NCI-H1417 treated with DMSO at 0.1 percent for 48 hours (cell line): ENCODE data around the gene TROAP.

ENCODE experiments used
- DNase-seq: peaks from one replicate; lab custom pipeline; 2025; lab: John Stamatoyannopoulos, UW

TROAP gene

DNA sequence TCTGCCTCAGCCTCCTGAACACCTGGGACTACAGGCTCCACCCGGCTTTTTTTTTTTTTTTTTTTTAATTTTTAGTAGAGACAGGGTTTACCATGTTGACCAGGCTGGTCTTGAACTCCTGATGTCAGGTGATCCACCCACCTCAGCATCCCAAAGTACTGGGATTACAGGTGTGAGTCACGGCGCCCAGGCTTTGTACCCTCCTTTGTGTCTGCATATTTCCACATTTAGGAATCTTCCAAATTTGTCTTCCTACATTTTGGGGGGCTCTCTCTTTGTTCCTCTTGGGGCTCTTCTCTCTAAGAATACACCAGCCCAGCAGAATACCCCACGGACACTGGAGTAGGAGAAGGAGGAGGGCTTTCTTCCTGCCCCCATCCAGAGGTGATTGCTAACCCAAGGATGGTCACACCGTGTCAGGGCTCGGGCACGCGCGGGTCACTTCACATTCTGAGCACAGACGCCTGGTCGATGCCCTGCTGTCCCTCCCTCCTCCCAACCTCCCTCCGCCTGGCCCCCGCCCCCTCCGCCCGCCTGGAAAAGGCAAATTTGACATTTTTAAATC lies 21.5 kb downstream of the TROAP start:
- DNase-seq = no peak

- DNase-seq = no peak
Measured at GRCh38 chr12:49345051-49345824, 22.2 kb downstream of the TROAP start.

- DNase-seq = no peak
Measured at GRCh38 chr12:49345825-49346658, 23.0 kb downstream of the TROAP start.

DNA sequence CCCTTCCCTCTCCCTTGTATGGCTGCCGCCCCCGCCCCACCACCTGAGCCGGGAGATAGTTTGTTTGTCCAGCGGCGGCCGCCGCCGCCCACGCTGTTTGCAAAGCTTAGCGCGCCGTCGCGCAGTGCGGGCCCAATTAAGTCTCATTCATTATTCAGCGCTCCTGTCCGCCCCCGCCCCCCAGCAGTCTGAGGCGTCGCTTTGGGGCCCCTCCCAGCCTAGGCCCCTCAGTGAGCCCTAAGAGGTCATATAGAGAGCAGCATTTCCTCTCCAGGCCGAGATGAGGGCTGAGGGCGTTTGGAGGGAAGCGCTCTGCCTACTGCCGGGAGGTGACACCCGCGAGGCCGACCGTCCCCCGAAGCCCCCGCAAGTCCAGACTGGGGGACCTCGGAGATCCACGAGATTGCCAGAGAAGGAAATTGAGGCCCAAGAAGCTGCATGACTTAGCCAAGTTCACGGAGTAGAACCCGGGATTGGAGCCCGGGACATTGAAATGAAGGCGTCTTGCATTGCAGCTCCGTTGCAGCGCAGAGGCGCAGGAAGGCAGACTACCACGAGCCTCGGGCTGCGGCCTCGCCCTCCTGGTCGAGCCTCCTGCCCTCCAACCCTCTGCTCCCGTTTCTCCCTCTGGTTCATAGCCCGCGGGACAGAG lies 23.7 kb downstream of the TROAP start, which contains the start of gene DNAJC22:
DNAJC22 (plus strand) TSS at position 230 of the 652 bp plus-strand sequence. CDS start 1,985 bp downstream, outside the sequence.
- DNase-seq = no peak

DNA sequence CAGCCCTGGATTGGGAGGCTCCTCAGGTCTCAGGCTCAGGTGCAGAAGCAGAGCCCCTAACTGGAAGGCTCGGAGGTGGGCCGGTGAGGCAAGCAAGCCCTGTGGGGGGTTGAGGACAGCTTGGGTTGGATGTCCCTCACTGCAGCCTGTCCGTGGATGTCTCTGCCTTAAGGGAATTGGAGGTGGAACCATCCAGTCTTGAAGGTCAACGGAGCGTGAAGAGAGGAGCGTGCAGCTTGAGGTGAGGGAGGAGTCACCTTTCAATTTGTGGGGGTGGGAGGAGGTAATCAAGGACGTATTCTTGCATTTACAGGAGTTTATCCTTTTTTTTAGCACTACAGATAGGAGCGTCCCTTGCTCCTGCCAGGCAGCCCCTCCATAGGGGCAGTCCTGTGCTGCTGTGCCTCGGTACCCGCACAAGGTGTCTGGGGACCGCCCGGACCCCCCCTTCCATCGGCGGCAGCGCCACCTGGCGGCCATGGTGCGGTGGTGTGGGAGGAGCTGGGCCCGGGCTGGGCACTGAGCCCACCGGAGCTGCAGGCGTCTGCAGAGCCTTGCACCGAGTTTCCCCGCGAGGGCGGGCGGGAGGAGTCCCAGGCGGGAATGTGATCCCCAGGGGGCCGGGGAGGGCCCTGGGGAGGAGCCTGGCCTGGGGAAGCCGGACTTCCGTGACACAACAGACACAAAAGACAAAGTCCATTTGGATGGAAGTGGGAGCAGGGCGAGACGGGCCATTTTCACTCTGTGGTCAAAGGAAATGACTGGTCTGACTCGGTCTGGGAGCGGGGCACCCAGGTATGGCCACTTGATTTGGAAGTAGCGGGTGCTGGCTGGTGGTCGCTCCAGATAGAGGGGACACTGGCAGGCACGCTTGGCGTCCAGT lies 24.5 kb downstream of the TROAP start:
- no peak for DNase-seq

GRCh38 chr12:49348781-49349180 lies 25.7 kb downstream of the TROAP start:
- DNase-seq = no peak

- DNase-seq = no peak
Measured at GRCh38 chr12:49349266-49349665, 26.2 kb downstream of the TROAP start.

- no peak for DNase-seq
Measured at GRCh38 chr12:49352351-49352750, 29.3 kb downstream of the TROAP start.

DNA sequence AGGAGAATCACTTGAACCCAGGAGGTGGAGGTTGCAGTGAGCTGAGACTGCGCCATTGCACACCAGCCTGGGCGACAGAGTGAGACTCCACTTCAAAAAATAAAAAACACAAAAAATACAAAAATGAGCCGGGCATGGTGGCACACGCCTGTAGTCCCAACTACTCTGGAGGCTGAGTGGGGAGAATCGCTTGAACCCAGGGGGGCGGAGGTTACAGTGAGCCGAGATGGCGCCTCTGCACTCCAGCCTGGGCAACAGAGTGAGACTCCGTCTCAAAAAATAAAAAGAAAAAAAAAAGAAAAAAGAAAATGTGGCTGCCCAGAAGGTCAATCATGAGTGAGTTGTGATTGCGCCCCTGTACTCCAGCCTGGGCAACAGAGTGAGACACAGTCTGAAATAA lies 32.9 kb downstream of the TROAP start:
- DNase-seq = no peak

GRCh38 chr12:49357103-49357678 lies 34.1 kb downstream of the TROAP start:
- DNase-seq = no peak

DNA sequence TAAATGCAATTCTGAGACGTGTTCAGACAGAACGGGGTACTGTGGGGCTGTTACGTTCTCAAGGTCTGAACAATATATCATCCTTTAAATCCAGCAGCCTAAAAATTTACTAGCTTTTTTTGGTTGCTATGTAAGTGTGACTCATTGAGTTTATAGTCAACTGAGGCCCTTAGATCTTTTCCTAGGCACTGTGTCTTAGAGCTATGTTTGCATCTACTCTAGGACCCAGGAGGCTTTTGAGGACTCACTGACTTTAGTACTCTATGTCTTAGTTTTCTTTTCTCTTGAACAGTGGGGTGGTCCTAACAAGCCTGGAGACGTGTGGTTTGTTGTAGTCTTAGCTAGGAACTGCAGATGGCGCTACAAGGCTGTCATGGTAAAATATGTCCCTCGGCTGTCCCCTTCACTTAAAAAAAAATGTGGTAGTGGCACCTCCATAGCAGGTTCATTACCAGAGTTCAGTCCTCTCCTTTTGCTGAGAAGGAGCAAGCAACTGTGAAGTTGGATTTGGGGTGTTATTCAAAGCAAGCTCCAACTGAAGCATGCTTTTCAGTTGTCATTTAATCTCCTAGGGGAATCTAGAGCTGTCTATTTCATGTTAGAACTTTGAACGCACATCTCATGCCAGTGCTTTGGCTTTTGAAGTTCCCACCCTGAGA lies 35.6 kb downstream of the TROAP start:
- DNase-seq = peak; percentile 60

DNA sequence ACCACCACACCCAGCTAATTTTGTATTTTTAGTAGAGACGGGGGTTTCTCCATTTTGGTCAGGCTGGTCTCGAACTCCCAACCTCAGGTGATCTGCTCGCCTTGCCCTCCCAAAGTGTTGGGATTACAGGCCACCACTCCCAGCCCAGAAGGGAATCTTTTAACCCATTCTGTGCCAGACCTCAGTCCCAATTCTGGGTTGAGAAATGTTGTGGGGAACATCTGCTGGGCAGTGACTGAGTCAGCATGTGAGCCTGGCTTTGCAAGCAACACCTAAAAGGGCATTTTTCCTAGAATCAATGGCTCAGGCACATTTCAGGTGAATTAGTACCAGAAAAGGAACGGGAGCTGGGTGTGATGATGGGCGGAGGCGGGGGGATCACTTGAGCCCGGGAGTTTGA lies 36.6 kb downstream of the TROAP start:
- no peak for DNase-seq

GRCh38 chr12:49362077-49362476 lies 39.0 kb downstream of the TROAP start:
- no peak for DNase-seq

DNA sequence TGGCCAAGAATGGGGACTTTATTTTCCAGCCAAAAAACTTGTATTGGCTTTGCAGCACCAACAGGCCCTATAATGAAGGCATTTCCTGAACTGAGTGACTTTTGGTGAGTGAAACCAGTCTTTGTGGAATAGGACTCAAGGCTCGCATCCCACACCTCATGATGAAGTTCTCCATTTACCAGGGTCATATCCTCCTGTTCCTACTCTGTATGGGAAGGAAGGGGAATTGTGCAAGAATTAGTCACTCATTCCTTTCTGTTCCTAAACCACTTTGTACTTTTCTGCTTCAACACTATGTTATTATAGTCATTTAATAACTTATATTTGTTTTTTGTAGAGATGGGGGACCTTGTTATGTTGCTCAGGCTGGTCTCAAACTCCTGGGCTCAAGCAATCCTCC lies 41.9 kb downstream of the TROAP start:
- DNase-seq = no peak

DNA sequence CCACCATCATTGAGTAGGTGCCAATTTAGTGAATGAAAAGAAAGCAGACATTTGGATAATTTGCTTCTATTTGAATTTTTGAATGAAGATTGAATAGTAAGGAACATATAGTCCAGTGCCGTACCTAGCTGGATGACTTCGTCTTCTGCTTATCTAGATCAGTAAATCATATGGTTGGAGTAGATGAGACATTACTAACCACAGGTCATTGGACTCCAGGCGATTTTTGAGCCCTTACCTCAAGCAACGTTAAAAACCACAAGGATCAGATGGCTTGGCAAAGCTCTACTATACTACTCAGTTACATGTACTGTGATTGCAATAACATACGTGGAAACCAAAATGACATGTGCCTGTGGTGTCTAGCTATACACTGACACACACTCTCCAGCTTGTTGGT lies 42.5 kb downstream of the TROAP start:
- no peak for DNase-seq

- DNase-seq = no peak
Measured at GRCh38 chr12:49366096-49366651, 43.1 kb downstream of the TROAP start.

GRCh38 chr12:49366652-49367380 lies 43.8 kb downstream of the TROAP start:
- peak; percentile 75 for DNase-seq

GRCh38 chr12:49367381-49368239 lies 44.6 kb downstream of the TROAP start, which contains the start of gene SPATS2:
SPATS2 (plus strand) TSS chr12:49367462; CDS start chr12:49461013, 93,551 bp downstream.
- no peak for DNase-seq
